ENCODE results near the gene ING5.
"Not testable (repeated sequence)": the region's sequence is repeated elsewhere in the genome, so short reads cannot be mapped to it uniquely, and the experiment has no call there.

ING5 gene

DNA sequence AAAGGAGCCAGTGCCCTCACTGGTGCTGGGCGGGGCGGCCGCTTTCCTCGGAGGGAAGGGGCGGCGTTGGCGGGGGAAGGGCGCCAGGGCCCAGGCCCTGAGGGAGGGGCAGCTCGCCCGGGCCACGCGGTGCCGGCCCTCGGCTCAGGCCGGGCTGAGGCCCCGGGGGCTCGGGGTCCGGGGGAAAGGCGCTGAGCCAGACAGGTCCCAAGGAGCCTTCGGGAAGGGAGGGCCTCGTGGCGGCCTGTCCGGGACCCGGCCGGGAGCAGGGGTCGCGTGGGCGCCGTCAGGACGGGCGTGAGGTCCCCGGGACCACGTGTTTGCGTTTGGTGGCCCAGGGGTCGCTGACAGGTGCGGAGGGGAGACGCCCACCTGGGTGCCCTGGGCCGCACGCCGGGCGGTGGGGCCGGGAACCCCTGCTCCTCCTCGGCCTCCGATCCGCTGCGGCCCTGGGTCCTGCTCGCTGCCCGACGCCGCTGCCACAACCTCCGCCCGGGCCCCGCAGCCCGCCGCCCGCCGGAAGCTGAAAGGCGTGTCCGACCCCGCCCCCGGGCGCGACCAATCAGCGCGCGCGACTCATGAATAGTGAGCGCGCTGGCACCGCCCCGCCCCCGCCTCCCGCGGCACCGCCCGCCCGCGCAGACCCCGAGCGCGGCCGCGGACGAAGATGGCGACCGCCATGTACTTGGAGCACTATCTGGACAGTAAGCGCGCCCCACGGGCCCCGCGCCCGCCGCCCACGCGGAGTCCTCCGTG is at the start of gene ING5:
TSS of gene ING5 (plus strand) at position 641 of the 756 bp plus-strand sequence. CDS start at position 668, 27 bp downstream.
- peak; percentile 97 to 98 for DNase-seq

GRCh38 chr2:241652142-241652541 is 49.7 kb upstream of the ING5 start:
- no peak for DNase-seq

DNA sequence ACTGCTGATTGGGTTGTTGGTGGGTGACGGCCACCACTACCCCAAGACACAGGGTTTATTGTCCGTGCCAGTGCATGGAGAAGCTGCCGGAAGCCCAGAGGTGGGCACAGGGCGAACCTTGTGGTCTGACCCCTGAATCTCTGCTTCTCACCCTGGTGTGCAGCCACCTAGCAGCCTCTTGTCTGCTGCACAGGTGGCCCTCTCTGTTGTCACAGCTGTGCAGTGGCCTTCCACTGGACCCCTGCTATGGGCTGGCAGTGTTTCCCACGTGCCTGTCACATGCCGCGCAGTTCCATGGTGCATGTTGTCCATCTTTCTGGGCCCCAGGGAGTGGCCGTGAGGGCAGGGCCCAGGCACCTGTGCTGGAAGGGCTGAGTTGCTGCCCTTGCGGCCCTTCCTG is 49.1 kb upstream of the ING5 start:
- DNase-seq, result no peak

GRCh38 chr2:241653210-241653750 is 48.6 kb upstream of the ING5 start:
- DNase-seq, result no peak

DNA sequence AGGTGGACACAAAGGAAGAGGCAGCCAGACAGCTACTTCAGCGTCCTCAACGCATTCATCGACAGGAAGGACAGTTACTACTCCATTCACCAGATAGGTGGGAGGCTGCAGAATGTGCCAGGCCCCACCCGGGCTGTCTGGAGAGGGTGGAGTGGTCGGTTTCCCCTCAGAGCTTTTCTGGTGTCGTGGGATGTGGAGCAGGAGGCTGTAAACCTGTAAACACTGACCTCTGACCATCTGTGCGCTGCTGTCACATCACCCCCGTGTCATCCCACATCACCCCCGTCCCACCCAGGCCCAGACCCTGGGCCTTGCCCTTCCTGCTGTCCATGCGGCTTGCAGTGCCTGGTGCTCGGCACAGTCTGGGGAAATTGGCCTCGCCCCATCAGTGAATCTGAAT is 47.3 kb upstream of the ING5 start:
- DNase-seq, result no peak

- DNase-seq, result no peak
Measured at GRCh38 chr2:241655516-241656189, 46.2 kb upstream of the ING5 start.

DNA sequence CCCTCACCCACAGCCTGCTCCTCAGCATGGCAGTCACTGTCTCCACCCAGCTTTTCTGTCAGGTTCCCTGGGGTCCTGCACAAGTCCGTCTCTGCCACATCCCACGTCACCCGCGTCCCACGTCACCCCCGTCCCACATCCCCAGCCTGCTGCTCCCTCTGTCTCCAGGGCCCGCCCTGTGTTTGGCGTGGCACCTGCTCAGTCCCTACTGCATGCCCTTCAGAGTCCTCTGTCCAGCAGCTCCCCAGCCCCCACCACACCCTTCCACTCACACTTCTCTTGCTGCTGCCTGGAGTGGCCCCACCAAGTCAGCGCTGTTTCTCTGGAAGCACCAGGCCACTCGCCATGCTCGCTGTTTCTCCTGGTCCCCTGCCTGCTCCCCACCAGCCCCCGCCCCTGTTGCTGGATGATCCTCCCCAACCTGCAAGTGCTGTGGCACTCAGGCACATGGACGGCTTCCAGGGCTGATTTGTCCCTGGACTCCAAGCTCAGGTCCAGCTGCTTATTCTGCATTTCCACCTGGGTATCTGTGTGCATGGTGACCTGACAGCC is 45.6 kb upstream of the ING5 start:
- DNase-seq, result no peak

- DNase-seq, result no peak
Measured at GRCh38 chr2:241657786-241658254, 44.0 kb upstream of the ING5 start.

DNA sequence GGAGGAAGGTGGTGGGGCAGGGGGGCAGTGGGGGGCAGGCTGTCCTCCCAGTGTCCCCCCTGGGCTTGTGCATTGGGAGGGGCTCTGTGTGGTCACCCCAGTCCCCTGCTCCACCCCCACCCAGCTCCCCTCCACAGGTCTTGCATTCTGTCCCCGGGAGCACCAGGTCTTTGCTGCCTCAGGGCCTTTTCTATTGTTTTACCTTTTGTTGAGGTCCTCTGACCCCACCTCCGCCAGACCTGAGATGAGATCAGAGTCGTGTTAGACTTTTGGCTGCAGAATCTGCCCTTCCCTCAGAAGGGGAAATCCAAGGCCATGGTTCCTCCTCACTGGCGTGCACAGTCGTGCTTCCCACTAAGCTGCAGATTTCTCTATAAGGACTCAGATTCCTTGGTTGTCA is 43.5 kb upstream of the ING5 start:
- no peak for DNase-seq

DNA sequence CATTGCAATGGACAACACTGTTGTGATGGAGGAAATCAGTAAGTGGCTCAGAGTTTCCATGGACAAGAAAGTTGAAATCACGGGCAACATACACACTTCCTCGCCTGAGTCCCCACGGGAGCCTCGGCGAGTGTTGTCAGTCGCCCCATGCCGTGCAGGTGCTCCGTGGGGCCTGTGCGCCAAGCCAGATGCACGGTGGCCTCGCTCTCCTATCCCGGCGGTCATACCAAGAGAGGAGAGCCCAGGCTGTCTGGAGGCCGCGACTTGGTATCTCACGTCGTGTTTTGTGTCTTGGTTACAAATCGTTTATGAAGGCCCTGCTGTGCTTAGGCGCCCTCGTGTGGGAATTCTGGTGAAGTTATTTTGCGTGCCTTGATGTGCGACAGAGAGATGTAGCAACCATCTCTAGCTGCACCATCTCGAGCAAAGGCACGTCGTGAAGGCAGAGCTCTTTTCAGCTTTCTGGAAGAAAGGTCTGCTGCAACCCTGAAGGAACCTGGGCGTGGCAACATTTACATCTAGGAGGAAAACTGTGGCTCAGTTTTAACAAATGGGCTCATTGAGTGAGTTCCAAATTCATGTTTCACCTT is 42.6 kb upstream of the ING5 start:
- DNase-seq, result peak in 1 of 2 donors; percentile 25

- DNase-seq, result no peak
Measured at GRCh38 chr2:241660593-241661213, 41.1 kb upstream of the ING5 start.

- not testable (repeated sequence) for DNase-seq
Measured at GRCh38 chr2:241662731-241663130, 39.1 kb upstream of the ING5 start.

DNA sequence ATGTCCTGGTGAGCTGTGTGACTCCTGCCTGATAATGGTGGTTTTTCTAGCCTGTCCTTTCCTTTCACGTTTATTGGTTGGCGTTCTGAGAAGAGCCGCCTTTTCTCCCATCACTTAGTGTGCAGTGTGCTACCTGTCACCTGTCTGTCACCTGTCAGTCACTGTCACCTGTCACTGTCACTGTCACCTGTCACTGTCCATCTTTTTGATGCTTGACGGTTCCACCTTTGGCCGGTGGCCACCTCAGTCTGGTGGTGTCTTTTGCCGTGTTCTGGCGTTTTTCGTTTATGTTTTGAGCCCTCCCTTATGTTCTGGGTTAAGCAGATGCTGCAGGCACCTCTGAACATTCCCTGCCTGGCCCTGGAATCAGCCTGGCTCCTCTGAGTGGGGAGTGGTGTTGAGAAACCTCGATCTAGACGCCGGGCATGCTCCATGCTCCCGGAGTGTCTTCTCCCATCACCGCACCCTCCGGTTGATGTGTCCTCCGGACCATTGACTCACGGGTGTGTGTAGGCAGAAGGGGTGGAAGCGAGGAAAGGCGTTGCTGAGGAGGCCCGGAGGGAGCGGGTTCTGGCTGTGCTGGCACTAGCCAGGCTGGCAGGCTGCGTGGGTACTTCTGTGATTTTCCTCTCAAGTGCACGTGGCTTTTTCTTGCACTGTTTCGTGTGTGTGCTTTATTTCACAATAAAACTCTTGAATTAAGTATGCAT is 36.0 kb upstream of the ING5 start:
- DNase-seq, result no peak

GRCh38 chr2:241666627-241667400 is 35.0 kb upstream of the ING5 start:
- DNase-seq, result no peak

GRCh38 chr2:241668354-241668753 is 33.5 kb upstream of the ING5 start:
- DNase-seq, result no peak

DNA sequence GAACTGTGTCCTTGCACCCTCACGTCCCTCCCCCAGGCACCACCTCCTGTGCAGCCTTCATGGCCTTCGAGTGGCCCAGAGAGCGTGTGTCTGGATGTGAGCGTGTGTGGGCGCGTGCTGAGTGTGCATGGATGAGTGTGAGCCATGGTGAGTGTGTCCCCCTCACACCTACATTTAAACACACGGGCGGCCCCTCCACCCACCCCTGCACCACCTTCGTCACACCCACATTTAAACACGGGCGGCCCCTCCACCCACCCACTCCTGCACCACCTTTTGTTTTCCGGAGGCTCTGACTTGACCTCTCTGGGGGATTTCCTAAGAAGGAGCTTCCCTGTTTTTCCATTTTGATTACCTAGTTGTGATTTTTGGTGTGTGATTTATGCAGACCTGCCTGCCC is 33.0 kb upstream of the ING5 start:
- DNase-seq, result no peak

DNA sequence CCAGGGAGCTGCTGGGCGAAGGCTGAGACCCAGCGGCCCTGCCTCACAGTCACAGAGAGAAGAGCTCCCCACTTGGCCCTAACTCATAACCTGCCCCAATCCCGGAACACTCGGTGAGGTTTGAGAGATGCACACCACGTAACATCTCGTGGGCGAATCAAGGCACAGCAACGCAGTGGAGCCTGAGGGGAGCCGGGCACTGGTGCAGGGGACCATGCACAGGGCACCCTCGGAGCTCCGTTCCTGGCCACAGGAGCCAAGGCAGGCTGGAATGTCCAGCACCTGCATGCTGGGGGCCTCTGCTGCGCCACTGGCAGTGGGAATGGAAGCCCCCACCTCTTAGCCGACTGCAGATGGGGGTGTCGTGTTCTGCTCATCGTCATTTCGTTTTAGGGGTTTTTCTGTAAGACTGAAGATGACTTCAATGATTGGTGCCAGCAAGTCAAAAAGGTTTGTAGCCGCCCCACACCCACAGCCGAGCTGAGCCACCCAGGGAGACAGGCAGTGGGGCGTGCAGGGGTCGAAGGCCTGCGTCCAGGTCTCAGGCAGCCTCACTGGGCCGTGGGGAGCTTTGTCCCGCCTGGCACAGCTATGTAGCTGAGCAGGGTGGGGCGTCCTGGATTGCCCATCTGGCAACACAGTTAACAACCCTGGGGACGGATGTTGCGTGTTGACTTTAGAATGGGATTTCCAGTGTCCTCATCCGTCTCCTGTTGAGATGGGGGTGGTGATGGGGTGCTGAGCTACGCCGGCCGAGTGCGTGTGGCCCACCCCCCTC is 31.3 kb upstream of the ING5 start:
- DNase-seq, result no peak

DNA sequence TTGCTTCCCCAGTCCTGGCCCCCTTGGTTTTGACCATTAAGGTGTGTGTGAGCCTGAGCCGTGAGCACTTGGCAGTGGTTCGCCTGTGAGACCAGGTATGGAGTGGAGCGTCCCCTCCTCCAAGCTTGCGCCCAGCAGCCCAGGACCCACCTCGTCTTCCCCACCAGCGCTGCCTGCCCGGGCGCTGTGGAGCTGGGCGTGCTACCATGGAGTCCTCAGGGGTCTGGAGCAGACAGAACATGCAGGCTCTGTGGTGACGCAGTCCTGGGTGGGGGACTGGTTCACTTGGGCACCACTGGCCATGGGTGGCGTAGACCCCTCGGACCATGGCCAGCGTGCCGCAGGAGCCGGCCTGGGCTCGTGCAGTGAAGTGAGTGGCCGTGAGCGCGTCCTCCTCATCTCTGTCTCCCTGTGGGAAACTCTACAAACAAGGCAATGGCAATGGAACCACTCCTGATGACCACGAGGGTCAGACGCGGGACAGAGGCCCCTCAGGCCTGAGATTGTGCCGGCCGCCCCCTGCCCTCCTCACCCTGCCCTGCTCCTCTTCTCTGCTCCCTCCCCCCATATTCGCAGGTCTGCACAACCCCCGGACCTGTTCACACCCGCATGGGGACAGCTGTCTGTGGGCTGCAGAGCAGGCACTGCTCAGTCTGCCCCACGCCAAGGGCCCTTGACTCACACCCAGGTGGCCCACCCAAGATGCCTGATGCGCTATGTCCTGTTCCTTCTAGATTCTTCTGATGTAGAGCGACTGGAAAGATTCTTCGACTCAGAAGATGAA is 30.2 kb upstream of the ING5 start:
- DNase-seq, result no peak

All from stimulated activated CD4-positive, alpha-beta T cell treated with anti-CD3 and anti-CD28 coated beads, Interleukin-2, amount 100 ng/mL, for 48 hours (primary cell).